COLO829 (cell line): ENCODE measurements around the gene MAGI2.
A peak's percentile ranks its signal among the peaks of the same experiment; 100 is the strongest.

Source experiments
- DNase-seq: peaks from one replicate; pipeline ENCODE4 v3.0.0; 2012; ENCODE audit warnings: low spot score

Gene MAGI2

GRCh38 chr7:78906735-78907134, 546.7 kb downstream of the MAGI2 start:
- no peak for DNase-seq

- no peak for DNase-seq
Observed at GRCh38 chr7:78905436-78905835, 548.0 kb downstream of the MAGI2 start.

GRCh38 chr7:78904983-78905382, 548.5 kb downstream of the MAGI2 start:
- DNase-seq: no peak

- peak; percentile 28 for DNase-seq
Observed at GRCh38 chr7:78901566-78901965, 551.9 kb downstream of the MAGI2 start.

- DNase-seq: no peak
Observed at GRCh38 chr7:78900806-78901205, 552.7 kb downstream of the MAGI2 start.

GRCh38 chr7:78895393-78895792, 558.1 kb downstream of the MAGI2 start:
- DNase-seq: no peak

- no peak for DNase-seq
Observed at GRCh38 chr7:78879206-78879605, 574.3 kb downstream of the MAGI2 start.

GRCh38 chr7:78873117-78873516, 580.4 kb downstream of the MAGI2 start:
- no peak for DNase-seq

- no peak for DNase-seq
Observed at GRCh38 chr7:78864339-78864738, 589.1 kb downstream of the MAGI2 start.

GRCh38 chr7:78863281-78863680, 590.2 kb downstream of the MAGI2 start:
- DNase-seq: no peak

- DNase-seq: no peak
Observed at GRCh38 chr7:78862411-78862900, 591.0 kb downstream of the MAGI2 start.

- no peak for DNase-seq
Observed at GRCh38 chr7:78852951-78853350, 600.5 kb downstream of the MAGI2 start.

- DNase-seq: no peak
Observed at GRCh38 chr7:78850093-78850740, 603.2 kb downstream of the MAGI2 start.

GRCh38 chr7:78845155-78845554, 608.3 kb downstream of the MAGI2 start:
- no peak for DNase-seq

GRCh38 chr7:78842068-78842467, 611.4 kb downstream of the MAGI2 start:
- DNase-seq: peak; percentile 23

- no peak for DNase-seq
Observed at GRCh38 chr7:78835897-78836296, 617.6 kb downstream of the MAGI2 start.

GRCh38 chr7:78828317-78828716, 625.1 kb downstream of the MAGI2 start:
- no peak for DNase-seq

GRCh38 chr7:78803501-78804127, 649.9 kb downstream of the MAGI2 start:
- no peak for DNase-seq

- DNase-seq: no peak
Observed at GRCh38 chr7:78794101-78794500, 659.4 kb downstream of the MAGI2 start.

GRCh38 chr7:78792624-78793023, 660.8 kb downstream of the MAGI2 start:
- no peak for DNase-seq

- no peak for DNase-seq
Observed at GRCh38 chr7:78792006-78792405, 661.5 kb downstream of the MAGI2 start.

- DNase-seq: no peak
Observed at GRCh38 chr7:78788464-78788863, 665.0 kb downstream of the MAGI2 start.

GRCh38 chr7:78787854-78788253, 665.6 kb downstream of the MAGI2 start:
- DNase-seq: no peak

- no peak for DNase-seq
Observed at GRCh38 chr7:78786055-78786454, 667.4 kb downstream of the MAGI2 start.
